HG03280 (cell line): ENCODE results near the gene KCTD16.

Source experiments
- ATAC-seq: cut with Tn5 transposase; IDR thresholded peaks from one replicate; pipeline ENCODE4 v1.9.1; 2021; ENCODE audit warnings: mild to moderate bottlenecking, moderate library complexity; ENCODE audit not compliant: unreplicated experiment

Gene KCTD16

GRCh38 chr5:144206141-144206540 lies 35.5 kb downstream of the KCTD16 start:
- no peak for ATAC-seq

- ATAC-seq: no peak
These were observed 37.3 kb downstream of the KCTD16 start for GRCh38 chr5:144207875-144208444.

GRCh38 chr5:144209361-144209760 lies 38.7 kb downstream of the KCTD16 start:
- no peak for ATAC-seq

GRCh38 chr5:144210655-144211054 lies 40.0 kb downstream of the KCTD16 start:
- no peak for ATAC-seq

GRCh38 chr5:144219869-144220268 lies 49.2 kb downstream of the KCTD16 start:
- no peak for ATAC-seq

GRCh38 chr5:144227363-144227999 lies 56.8 kb downstream of the KCTD16 start:
- ATAC-seq: no peak

GRCh38 chr5:144230806-144231205 lies 60.1 kb downstream of the KCTD16 start:
- no peak for ATAC-seq

- ATAC-seq: no peak
These were observed 61.6 kb downstream of the KCTD16 start for GRCh38 chr5:144232285-144232684.

GRCh38 chr5:144236499-144236898 lies 65.8 kb downstream of the KCTD16 start:
- no peak for ATAC-seq

GRCh38 chr5:144237851-144238250 lies 67.2 kb downstream of the KCTD16 start:
- ATAC-seq: no peak

GRCh38 chr5:144247131-144247530 lies 76.5 kb downstream of the KCTD16 start:
- ATAC-seq: no peak

GRCh38 chr5:144248015-144248414 lies 77.3 kb downstream of the KCTD16 start:
- ATAC-seq: no peak

GRCh38 chr5:144249755-144250464 lies 79.2 kb downstream of the KCTD16 start:
- no peak for ATAC-seq

GRCh38 chr5:144254552-144254951 lies 83.9 kb downstream of the KCTD16 start:
- no peak for ATAC-seq

GRCh38 chr5:144260121-144260520 lies 89.4 kb downstream of the KCTD16 start:
- ATAC-seq: no peak

GRCh38 chr5:144265643-144266247 lies 95.1 kb downstream of the KCTD16 start:
- ATAC-seq: no peak

- no peak for ATAC-seq
These were observed 97.4 kb downstream of the KCTD16 start for GRCh38 chr5:144267961-144268513.

- no peak for ATAC-seq
These were observed 102.8 kb downstream of the KCTD16 start for GRCh38 chr5:144273232-144274027.

- ATAC-seq: no peak
These were observed 104.7 kb downstream of the KCTD16 start for GRCh38 chr5:144275329-144275728.

- ATAC-seq: no peak
These were observed 105.6 kb downstream of the KCTD16 start for GRCh38 chr5:144276034-144276822.
